Measurements from ENCODE around the gene TMOD1.

Gene TMOD1

GRCh38 chr9:97521576-97522333 is 20.3 kb downstream of the TMOD1 start:
- TF ChIP-seq CTCF (IDR thresholded peaks at IDR 0.05; ENCODE audit: borderline replicate concordance, extremely low read depth, low read length, poor library complexity, severe bottlenecking): no peak
- no peak for TF ChIP-seq EZH2 (IDR thresholded peaks at IDR 0.05; ENCODE audit: borderline replicate concordance, low read depth, low read length, severe bottlenecking)
- Histone ChIP-seq H2AFZ (ENCODE audit: low read depth, low read length) (no peak overlapping the region), H3K79me2 (ENCODE audit: insufficient read depth, low read length) (no peaks in the 10 kb centered on the region), H3K4me3 (ENCODE audit: low read depth in 1 of 2, low read length in 2 of 2) (no peak overlapping the region), H3K9me3 (ENCODE audit: insufficient read depth, low read length, severe bottlenecking) (no peaks in the 10 kb centered on the region), H3K4me1 (ENCODE audit: insufficient read depth, low read length) (no peaks in the 10 kb centered on the region), H4K20me1 (ENCODE audit: insufficient read depth, low read length) (no peaks in the 10 kb centered on the region), H3K27ac (ENCODE audit: low read length) (no peak overlapping the region), H3K27me3 (ENCODE audit: insufficient read depth, low read length, poor library complexity) (peaks cover 32% of the 10 kb centered on the region), H3K9ac (ENCODE audit: low read depth, low read length) (no peak overlapping the region), H3K4me2 (ENCODE audit: insufficient read depth, low read length) (no peak overlapping the region), H3K36me3 (ENCODE audit: insufficient read depth, low read length) (no peaks in the 10 kb centered on the region)
- DNase-seq (no peak), ATAC-seq (ENCODE audit: insufficient read depth, low read depth) (no peak)

DNA sequence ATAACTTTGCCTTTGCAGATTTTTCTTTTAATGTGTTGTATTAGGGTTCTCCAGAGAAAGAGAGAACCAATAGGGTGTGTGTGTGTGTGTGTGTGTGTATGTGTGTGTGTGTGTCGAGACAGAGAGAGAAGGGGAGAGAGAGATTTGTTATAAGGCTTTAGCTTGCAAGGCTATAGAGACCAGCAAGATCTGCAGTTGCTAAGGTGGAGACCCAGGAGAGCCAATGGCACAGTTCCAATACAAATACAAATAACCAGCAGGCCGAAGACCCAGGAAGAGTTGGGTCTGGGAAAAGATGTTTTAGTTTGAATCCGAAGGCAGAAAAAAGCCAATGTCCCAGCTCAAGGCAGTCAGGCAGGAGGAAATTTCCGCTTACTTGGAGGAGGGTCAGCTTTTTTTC is 23.0 kb downstream of the TMOD1 start:
- no peak overlapping the region for H3K4me2 ChIP-seq (ENCODE audit: insufficient read depth, low read length)
- H3K9me3 ChIP-seq (ENCODE audit: insufficient read depth, low read length, severe bottlenecking): no peaks in the 10 kb centered on the region

DNA sequence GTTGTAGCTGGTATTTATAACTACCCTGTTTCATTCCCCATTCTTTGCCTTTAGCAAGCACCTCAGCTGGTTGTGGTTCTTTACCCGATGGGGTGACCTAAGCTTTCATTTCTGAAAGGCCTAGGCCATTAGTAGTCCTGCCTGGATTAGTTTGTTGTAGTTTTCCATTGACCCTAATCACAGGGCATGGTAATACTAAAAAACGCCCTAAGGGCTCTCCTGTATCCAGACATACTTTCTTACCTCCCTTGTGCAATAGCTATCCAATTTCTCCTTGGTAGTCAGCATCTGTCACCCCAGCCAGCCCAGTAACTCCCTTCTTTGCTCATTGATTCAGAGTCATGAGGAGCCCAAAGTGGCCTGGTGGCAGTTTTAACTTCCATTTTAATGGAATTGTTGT is 24.0 kb downstream of the TMOD1 start:
- H3K9me3 ChIP-seq (ENCODE audit: insufficient read depth, low read length, severe bottlenecking): no peaks in the 10 kb centered on the region
- DNase-seq (no peak), ATAC-seq (ENCODE audit: insufficient read depth, low read depth) (no peak)
- no peaks in the 10 kb centered on the region for H3K79me2 ChIP-seq (ENCODE audit: insufficient read depth, low read length)
- peaks cover 24% of the 10 kb centered on the region for H3K27me3 ChIP-seq (ENCODE audit: insufficient read depth, low read length, poor library complexity)
- H3K4me1 ChIP-seq (ENCODE audit: insufficient read depth, low read length): no peaks in the 10 kb centered on the region
- no peak overlapping the region for H3K27ac ChIP-seq (ENCODE audit: low read length)
- no peak for TF ChIP-seq EZH2 (IDR thresholded peaks at IDR 0.05; ENCODE audit: borderline replicate concordance, low read depth, low read length, severe bottlenecking)
- no peak for TF ChIP-seq CTCF (IDR thresholded peaks at IDR 0.05; ENCODE audit: borderline replicate concordance, extremely low read depth, low read length, poor library complexity, severe bottlenecking)
- H3K4me3 ChIP-seq (ENCODE audit: low read depth in 1 of 2, low read length in 2 of 2): no peak overlapping the region
- no peaks in the 10 kb centered on the region for H4K20me1 ChIP-seq (ENCODE audit: insufficient read depth, low read length)
- no peaks in the 10 kb centered on the region for H3K36me3 ChIP-seq (ENCODE audit: insufficient read depth, low read length)
- no peak overlapping the region for H3K4me2 ChIP-seq (ENCODE audit: insufficient read depth, low read length)
- H2AFZ ChIP-seq (ENCODE audit: low read depth, low read length): no peak overlapping the region
- H3K9ac ChIP-seq (ENCODE audit: low read depth, low read length): no peak overlapping the region

More for the DNA sequence above, 23.0 kb downstream of the TMOD1 start:
- H3K4me1 ChIP-seq (ENCODE audit: insufficient read depth, low read length): no peaks in the 10 kb centered on the region
- H3K4me3 ChIP-seq (ENCODE audit: low read depth in 1 of 2, low read length in 2 of 2): no peak overlapping the region
- no peaks in the 10 kb centered on the region for H4K20me1 ChIP-seq (ENCODE audit: insufficient read depth, low read length)
- DNase-seq (no peak), ATAC-seq (ENCODE audit: insufficient read depth, low read depth) (no peak)
- H3K36me3 ChIP-seq (ENCODE audit: insufficient read depth, low read length): no peaks in the 10 kb centered on the region
- peaks cover 24% of the 10 kb centered on the region for H3K27me3 ChIP-seq (ENCODE audit: insufficient read depth, low read length, poor library complexity)
- TF ChIP-seq EZH2 (IDR thresholded peaks at IDR 0.05; ENCODE audit: borderline replicate concordance, low read depth, low read length, severe bottlenecking): no peak
- no peak for TF ChIP-seq CTCF (IDR thresholded peaks at IDR 0.05; ENCODE audit: borderline replicate concordance, extremely low read depth, low read length, poor library complexity, severe bottlenecking)
- H3K9ac ChIP-seq (ENCODE audit: low read depth, low read length): no peak overlapping the region
- no peak overlapping the region for H2AFZ ChIP-seq (ENCODE audit: low read depth, low read length)
- no peaks in the 10 kb centered on the region for H3K79me2 ChIP-seq (ENCODE audit: insufficient read depth, low read length)
- no peak overlapping the region for H3K27ac ChIP-seq (ENCODE audit: low read length)
